HL-60 (cell line): ENCODE measurements around the gene CADM2.

Experiments
- DNase-seq, 2 experiments: peaks; one replicate each; pipeline ENCODE4 v3.0.0-alpha.2; 2010 to 2020; ENCODE audit warnings: low read depth in 1 of 2, low spot score in 1 of 2
- H3K27ac ChIP-seq: fragments of 250-450 bp; sonication (Bioruptor Pico); replicated peaks from 2 replicates; pipeline ENCODE4 v1.5.1; 2020; ENCODE audit warnings: mild to moderate bottlenecking, moderate library complexity
- H3K27me3 ChIP-seq: fragments of 250-450 bp; sonication (Bioruptor Pico); 2 replicates; pipeline ENCODE4 v1.5.1; 2021; ENCODE audit warnings: mild to moderate bottlenecking, moderate library complexity; ENCODE audit not compliant: insufficient read depth, poor library complexity, severe bottlenecking
- H3K4me3 ChIP-seq: replicated peaks from 2 replicates; pipeline ENCODE4 v1.5.1; 2011; ENCODE audit warnings: mild to moderate bottlenecking, control low read depth, low read length; ENCODE audit not compliant: insufficient read depth
- CTCF ChIP-seq: IDR thresholded peaks from one replicate; pipeline ENCODE4 v1.5.1; 2011; ENCODE audit warnings: low read length, control low read depth, inconsistent platforms; ENCODE audit not compliant: insufficient read depth
- GABPA ChIP-seq: IDR thresholded peaks from 2 replicates; pipeline ENCODE4 v1.6.1; 2012; ENCODE audit warnings: low read depth
- POLR2AphosphoS5 ChIP-seq: IDR thresholded peaks from 2 replicates; pipeline ENCODE4 v1.6.1; 2012; ENCODE audit warnings: low read depth
- REST ChIP-seq: IDR thresholded peaks from 2 replicates; pipeline ENCODE4 v1.6.1; 2012; ENCODE audit warnings: low read depth; ENCODE audit not compliant: insufficient replicate concordance
- SPI1 ChIP-seq: IDR thresholded peaks from 2 replicates; pipeline ENCODE4 v1.6.1; 2012; ENCODE audit warnings: low read depth, mild to moderate bottlenecking, borderline replicate concordance

Gene CADM2

GRCh38 chr3:85670634-85671205, 711.9 kb downstream of the CADM2 start:
- Histone ChIP-seq H3K27ac (no peak overlapping the region), H3K4me3 (no peak overlapping the region), H3K27me3 (no peaks in the 10 kb centered on the region)
- DNase-seq: no peak
- no peak for TF ChIP-seq GABPA
- TF ChIP-seq POLR2AphosphoS5: no peak
- TF ChIP-seq REST: no peak
- TF ChIP-seq SPI1: no peak
- no peak for TF ChIP-seq CTCF

- no peak overlapping the region for H3K4me3 ChIP-seq
- no peaks in the 10 kb centered on the region for H3K27me3 ChIP-seq
- H3K27ac ChIP-seq: no peak overlapping the region
- no peak for DNase-seq
- TF ChIP-seq CTCF (no peak), POLR2AphosphoS5 (no peak), REST (no peak), GABPA (no peak), SPI1 (no peak)
Observed at GRCh38 chr3:85672761-85673160, 714.0 kb downstream of the CADM2 start.

GRCh38 chr3:85678713-85679112, 719.9 kb downstream of the CADM2 start:
- no peak overlapping the region for H3K4me3 ChIP-seq
- no peaks in the 10 kb centered on the region for H3K27me3 ChIP-seq
- DNase-seq: no peak

More at GRCh38 chr3:85678713-85679112, 719.9 kb downstream of the CADM2 start:
- H3K27ac ChIP-seq: no peak overlapping the region
- no peak for TF ChIP-seq CTCF
- TF ChIP-seq GABPA: no peak
- TF ChIP-seq REST: no peak
- TF ChIP-seq SPI1: no peak
- TF ChIP-seq POLR2AphosphoS5: no peak
